Hepatocyte (in vitro differentiated cells): ENCODE data around the gene ACAD9.

Experiments used
- CTCF ChIP-seq: fragments of 200-600 bp; sonication (generic); IDR thresholded peaks from 2 replicates; pipeline ENCODE4 v1.5.1; 2016; ENCODE audit warnings: antibody characterized with exemption, mild to moderate bottlenecking; ENCODE audit not compliant: poor library complexity
- EZH2 ChIP-seq: fragments of 200-600 bp; sonication (generic); IDR thresholded peaks from 2 replicates; pipeline ENCODE4 v1.6.1; 2016; ENCODE audit warnings: antibody characterized with exemption, mild to moderate bottlenecking, borderline replicate concordance

GRCh38 chr3:128846486-128846891 lies 32.9 kb upstream of the ACAD9 start:
- no peak for TF ChIP-seq CTCF
- no peak for TF ChIP-seq EZH2
